Parathyroid adenoma (tissue), 2 donors: ENCODE data around the gene KRT73.

ENCODE experiments used
- H2AFZ ChIP-seq: fragments of 300-600 bp; sonication (generic); one replicate; pipeline ENCODE4 v1.7.0; 2017; ENCODE audit warnings: antibody characterized with exemption, mild to moderate bottlenecking
- H3K27ac ChIP-seq: fragments of 300-600 bp; sonication (generic); one replicate; pipeline ENCODE4 v1.7.0; 2017
- H3K27me3 ChIP-seq: fragments of 300-600 bp; sonication (generic); one replicate; pipeline ENCODE4 v1.7.0; 2017; ENCODE audit warnings: low read length; ENCODE audit not compliant: control insufficient read depth, insufficient read depth
- H3K36me3 ChIP-seq: fragments of 300-600 bp; sonication (generic); one replicate; pipeline ENCODE4 v1.7.0; 2017; ENCODE audit warnings: low read length; ENCODE audit not compliant: control insufficient read depth, insufficient read depth
- H3K4me1 ChIP-seq: fragments of 300-600 bp; sonication (generic); one replicate; pipeline ENCODE4 v1.7.0; 2017; ENCODE audit warnings: control low read depth
- H3K4me2 ChIP-seq: fragments of 300-600 bp; sonication (generic); one replicate; pipeline ENCODE4 v1.7.0; 2017; ENCODE audit warnings: low read length
- H3K4me3 ChIP-seq: fragments of 300-600 bp; sonication (generic); one replicate; pipeline ENCODE4 v1.7.0; 2017; ENCODE audit warnings: low read depth, low read length
- H3K79me2 ChIP-seq: fragments of 300-600 bp; sonication (generic); one replicate; pipeline ENCODE4 v1.7.0; 2017; ENCODE audit warnings: control low read depth
- H3K9ac ChIP-seq: fragments of 300-600 bp; sonication (generic); one replicate; pipeline ENCODE4 v1.7.0; 2017; ENCODE audit warnings: mild to moderate bottlenecking
- H3K9me3 ChIP-seq: fragments of 300-600 bp; sonication (generic); one replicate; pipeline ENCODE4 v1.7.0; 2017; ENCODE audit warnings: low read length; ENCODE audit not compliant: control insufficient read depth
- CTCF ChIP-seq: fragments of 300-600 bp; sonication (generic); IDR thresholded peaks from one replicate; pipeline ENCODE4 v1.7.0; 2017; ENCODE audit warnings: antibody characterized with exemption, mild to moderate bottlenecking
- donor health status: primary hyperparathyroidism.

KRT73 gene

DNA sequence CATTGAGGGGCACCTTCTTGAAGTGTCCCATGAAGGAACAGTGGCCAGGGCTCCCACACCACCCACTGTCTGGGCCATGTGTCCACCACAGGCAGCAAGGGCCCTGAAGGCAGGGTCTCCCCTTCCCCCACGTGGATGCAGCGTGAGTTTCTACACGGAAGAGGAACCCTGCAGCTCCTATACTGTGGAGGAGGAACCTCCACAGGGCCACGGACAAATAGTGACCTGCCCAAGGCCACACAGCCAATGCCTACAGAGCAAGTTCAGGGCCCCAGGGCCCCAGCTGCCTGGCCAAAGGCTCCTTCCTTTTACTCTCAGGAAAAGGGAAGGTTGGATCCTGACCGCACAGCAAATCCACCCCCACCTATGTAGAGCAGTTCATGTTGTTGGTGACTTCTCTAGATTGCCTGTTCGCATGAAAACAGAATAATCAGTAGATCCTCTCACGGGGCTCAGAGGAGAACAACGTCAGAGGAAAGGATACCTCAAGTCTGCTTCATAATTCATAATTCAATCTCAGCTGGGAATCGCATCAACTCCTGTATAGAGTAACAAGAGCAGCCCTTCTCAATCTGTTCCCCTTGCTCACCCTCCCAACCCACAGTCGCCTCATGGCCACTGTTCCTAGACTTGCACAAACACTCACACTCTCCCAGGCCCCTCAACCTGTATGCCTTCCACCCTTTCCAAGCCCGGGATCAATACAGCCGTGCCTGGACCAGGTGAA lies 11.1 kb upstream of the KRT73 start:
- no peaks in the 10 kb centered on the region for H3K9me3 ChIP-seq
- H3K4me2 ChIP-seq, result no peak overlapping the region
- no peak overlapping the region for H3K27ac ChIP-seq
- H3K4me1 ChIP-seq, result peaks cover 5% of the 10 kb centered on the region
- no peak overlapping the region for H3K4me3 ChIP-seq
- no peak overlapping the region for H3K9ac ChIP-seq
- no peak overlapping the region for H2AFZ ChIP-seq
- no peak for TF ChIP-seq CTCF
- no peaks in the 10 kb centered on the region for H3K79me2 ChIP-seq
- no peaks in the 10 kb centered on the region for H3K27me3 ChIP-seq
- H3K36me3 ChIP-seq, result no peaks in the 10 kb centered on the region

DNA sequence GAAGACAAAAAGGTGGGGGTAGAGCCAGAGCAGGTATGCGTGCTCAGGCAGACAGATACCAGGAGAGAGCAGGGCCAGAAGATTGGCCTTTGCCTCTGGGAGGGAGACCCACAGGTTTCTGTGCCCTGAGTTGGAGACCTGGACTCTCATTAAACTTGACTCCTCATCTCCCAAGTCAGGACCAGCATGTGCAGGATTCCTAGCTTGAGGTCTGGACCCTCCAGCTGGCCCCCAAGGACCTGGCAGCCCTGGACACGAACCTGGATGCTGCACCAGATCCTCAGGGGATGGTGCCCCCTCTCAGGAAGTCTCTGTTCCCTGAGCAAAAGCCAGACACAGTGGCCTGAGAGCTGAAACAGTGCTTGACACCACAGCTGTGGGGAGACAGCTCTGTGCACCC lies 10.5 kb upstream of the KRT73 start:
- no peak for TF ChIP-seq CTCF
- Histone ChIP-seq H3K4me3 (no peak overlapping the region), H3K27ac (no peak overlapping the region)

DNA sequence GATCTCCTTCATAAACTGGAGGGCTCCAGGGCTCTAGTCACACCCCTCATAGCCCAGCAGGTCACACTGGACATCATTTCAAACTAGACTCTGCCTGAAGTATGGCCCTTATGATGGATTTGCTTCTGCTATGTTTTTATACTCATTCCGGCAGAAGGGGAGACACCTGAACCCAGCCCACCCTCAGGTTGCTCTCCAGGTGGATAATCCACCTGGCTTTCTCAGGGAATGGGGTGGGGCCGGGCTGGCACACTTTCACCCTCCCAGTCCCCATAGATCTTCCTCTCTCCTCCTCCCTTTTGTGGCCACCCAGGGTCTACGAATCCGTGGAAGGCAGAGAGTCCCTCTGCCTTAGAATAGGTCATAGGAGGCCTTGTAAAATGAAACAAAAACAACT lies 9.8 kb upstream of the KRT73 start:
- no peak overlapping the region for H3K9ac ChIP-seq
- H3K4me2 ChIP-seq, result no peak overlapping the region
- H3K36me3 ChIP-seq, result no peaks in the 10 kb centered on the region
- H3K9me3 ChIP-seq, result no peaks in the 10 kb centered on the region
- no peaks in the 10 kb centered on the region for H3K27me3 ChIP-seq
- H3K79me2 ChIP-seq, result no peaks in the 10 kb centered on the region
- H3K27ac ChIP-seq, result no peak overlapping the region
- H3K4me1 ChIP-seq, result no peaks in the 10 kb centered on the region
- H3K4me3 ChIP-seq, result no peak overlapping the region
- H2AFZ ChIP-seq, result no peak overlapping the region
- no peak for TF ChIP-seq CTCF

More for the DNA sequence above, 10.5 kb upstream of the KRT73 start:
- H2AFZ ChIP-seq, result no peak overlapping the region
- H3K9me3 ChIP-seq, result no peaks in the 10 kb centered on the region
- H3K27me3 ChIP-seq, result no peaks in the 10 kb centered on the region
- no peaks in the 10 kb centered on the region for H3K79me2 ChIP-seq
- H3K9ac ChIP-seq, result no peak overlapping the region
- no peaks in the 10 kb centered on the region for H3K4me1 ChIP-seq
- H3K36me3 ChIP-seq, result no peaks in the 10 kb centered on the region
- H3K4me2 ChIP-seq, result no peak overlapping the region

GRCh38 chr12:52627395-52628110 lies 9.2 kb upstream of the KRT73 start:
- no peak overlapping the region for H3K4me2 ChIP-seq
- no peak overlapping the region for H2AFZ ChIP-seq
- no peaks in the 10 kb centered on the region for H3K27me3 ChIP-seq
- no peak for TF ChIP-seq CTCF
- no peak overlapping the region for H3K27ac ChIP-seq
- no peaks in the 10 kb centered on the region for H3K79me2 ChIP-seq
- no peak overlapping the region for H3K9ac ChIP-seq
- no peaks in the 10 kb centered on the region for H3K9me3 ChIP-seq
- no peaks in the 10 kb centered on the region for H3K4me1 ChIP-seq
- H3K4me3 ChIP-seq, result no peak overlapping the region
- no peaks in the 10 kb centered on the region for H3K36me3 ChIP-seq
